A673 (cell line): ENCODE results near the gene FGF11.

ENCODE experiments used
- EZH2 ChIP-seq: fragments of 200-600 bp; sonication (generic); IDR thresholded peaks from 2 replicates; pipeline ENCODE4 v1.6.1; 2017; ENCODE audit warnings: borderline replicate concordance, low read depth, mild to moderate bottlenecking, mixed read lengths, antibody characterized with exemption, low read length; ENCODE audit not compliant: poor library complexity, severe bottlenecking
- TF ChIP-seq, protein P1 (sequence below): fragments of 300-800, 200-600 bp; sonication (generic); conservative IDR thresholded peaks from 2 replicates; pipeline ENCODE4 v1.5.1; 2017; ENCODE audit warnings: low read depth, mild to moderate bottlenecking, antibody characterized with exemption, low read length, moderate library complexity, mixed read lengths

DNA sequence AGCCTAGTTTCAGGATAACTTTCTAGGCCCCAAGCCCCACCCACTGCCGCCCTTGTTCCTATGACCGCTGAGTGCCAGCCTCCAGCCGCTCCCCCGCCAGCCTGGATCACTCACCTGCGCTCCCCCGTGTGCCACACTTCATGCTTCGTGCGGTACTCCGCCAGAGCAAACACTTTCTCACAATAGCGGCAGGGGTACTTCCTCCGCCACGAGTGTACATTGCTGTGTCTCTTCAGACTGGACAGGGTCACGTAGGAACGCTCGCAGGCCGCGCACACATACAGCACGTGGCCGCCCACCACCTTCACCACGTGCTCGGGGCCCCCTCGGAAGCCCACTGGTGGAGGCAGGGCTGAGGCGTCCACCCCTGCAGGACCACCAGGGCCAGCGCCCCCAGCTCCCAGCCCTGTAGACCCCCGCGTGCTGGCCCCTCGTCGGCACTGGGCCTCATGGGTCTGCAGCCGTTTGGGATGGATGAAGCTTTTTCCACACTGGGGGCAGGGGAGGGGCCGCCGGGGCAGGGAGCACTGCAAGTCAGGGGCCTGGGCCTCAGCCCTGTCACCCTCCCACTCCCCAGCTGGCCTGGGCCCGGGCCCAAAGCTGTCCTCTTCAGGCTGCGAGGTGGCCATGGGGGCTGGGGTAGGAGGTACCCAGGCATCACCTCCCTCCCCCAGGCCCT lies 26.4 kb downstream of the FGF11 start:
- TF ChIP-seq, protein P1, sequence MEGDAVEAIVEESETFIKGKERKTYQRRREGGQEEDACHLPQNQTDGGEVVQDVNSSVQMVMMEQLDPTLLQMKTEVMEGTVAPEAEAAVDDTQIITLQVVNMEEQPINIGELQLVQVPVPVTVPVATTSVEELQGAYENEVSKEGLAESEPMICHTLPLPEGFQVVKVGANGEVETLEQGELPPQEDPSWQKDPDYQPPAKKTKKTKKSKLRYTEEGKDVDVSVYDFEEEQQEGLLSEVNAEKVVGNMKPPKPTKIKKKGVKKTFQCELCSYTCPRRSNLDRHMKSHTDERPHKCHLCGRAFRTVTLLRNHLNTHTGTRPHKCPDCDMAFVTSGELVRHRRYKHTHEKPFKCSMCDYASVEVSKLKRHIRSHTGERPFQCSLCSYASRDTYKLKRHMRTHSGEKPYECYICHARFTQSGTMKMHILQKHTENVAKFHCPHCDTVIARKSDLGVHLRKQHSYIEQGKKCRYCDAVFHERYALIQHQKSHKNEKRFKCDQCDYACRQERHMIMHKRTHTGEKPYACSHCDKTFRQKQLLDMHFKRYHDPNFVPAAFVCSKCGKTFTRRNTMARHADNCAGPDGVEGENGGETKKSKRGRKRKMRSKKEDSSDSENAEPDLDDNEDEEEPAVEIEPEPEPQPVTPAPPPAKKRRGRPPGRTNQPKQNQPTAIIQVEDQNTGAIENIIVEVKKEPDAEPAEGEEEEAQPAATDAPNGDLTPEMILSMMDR = no peak
- TF ChIP-seq EZH2 = no peak
